Liver (tissue), 3 donors: ENCODE results near the gene DPF3.

Source experiments
- EGR1 ChIP-seq, 2 donors: IDR thresholded peaks; 2 replicates each; pipeline ENCODE4 v1.6.1; 2016 to 2018; ENCODE audit warnings: antibody characterized with exemption in 2 of 2, low read depth in 2 of 2
- GABPA ChIP-seq, 2 donors: IDR thresholded peaks in 1 of 2; conservative IDR thresholded peaks in 1 of 2; 2 replicates each; pipeline ENCODE4 v1.6.1; 2016; ENCODE audit warnings: antibody characterized with exemption in 2 of 2, mild to moderate bottlenecking in 1 of 2, moderate library complexity in 1 of 2
- MAX ChIP-seq: IDR thresholded peaks from 2 replicates; pipeline ENCODE4 v1.6.1; 2016; ENCODE audit warnings: antibody characterized with exemption
- RAD21 ChIP-seq, 2 donors: IDR thresholded peaks; 2 replicates each; pipeline ENCODE4 v1.6.1; 2016; ENCODE audit warnings: antibody characterized with exemption in 2 of 2, mild to moderate bottlenecking in 2 of 2
- SP1 ChIP-seq: IDR thresholded peaks from 2 replicates; pipeline ENCODE4 v1.6.1; 2018; ENCODE audit warnings: antibody characterized with exemption, mild to moderate bottlenecking
- TAF1 ChIP-seq: conservative IDR thresholded peaks from 2 replicates; pipeline ENCODE4 v1.6.1; 2016; ENCODE audit warnings: antibody characterized with exemption, mild to moderate bottlenecking
- YY1 ChIP-seq: IDR thresholded peaks from 2 replicates; pipeline ENCODE4 v1.6.1; 2016; ENCODE audit warnings: antibody characterized with exemption, mild to moderate bottlenecking
- TF ChIP-seq, protein P1 (sequence below): fragments of 150-350 bp; IDR thresholded peaks from 2 replicates; pipeline ENCODE4 v1.5.1; 2017; ENCODE audit warnings: improper control_type of control experiment, low read depth, low read length; ENCODE audit not compliant: missing input control
- TF ChIP-seq, protein P2 (sequence below): IDR thresholded peaks from 2 replicates; pipeline ENCODE4 v1.6.1; 2016; ENCODE audit warnings: antibody characterized with exemption
- donor health status: healthy.
- donor health status: healthy.

DNA sequence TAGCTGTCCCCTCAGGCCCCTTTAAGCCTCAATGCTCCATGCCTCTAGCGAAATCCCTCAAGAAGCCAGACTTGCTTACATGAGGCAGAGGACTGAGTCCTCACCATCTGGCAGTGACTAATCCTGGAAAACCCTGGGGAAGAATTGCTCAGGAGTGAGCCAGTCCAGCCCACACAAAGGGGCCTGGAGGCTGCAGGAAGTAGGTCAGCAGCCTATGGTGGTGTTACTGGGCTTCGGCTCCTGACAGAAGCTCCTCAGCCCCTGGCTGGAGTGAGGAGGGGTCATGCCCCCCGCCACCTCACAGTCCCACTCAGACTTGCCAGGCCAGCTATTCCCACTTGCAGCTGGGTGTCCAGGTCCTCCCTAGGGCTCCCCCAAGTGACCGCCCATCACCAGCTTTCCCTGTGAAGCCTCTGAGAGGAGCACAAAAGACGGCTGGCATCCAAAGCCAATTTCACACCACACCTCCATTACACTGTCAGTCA, 250.5 kb downstream of the DPF3 start:
- TF ChIP-seq TAF1 (no peak), MAX (no peak), RAD21 (IDR thresholded peaks at IDR 0.05) (no peak), SP1 (no peak), GABPA (IDR thresholded peaks at IDR 0.05 in 1 of 2, conservative IDR thresholded peaks at IDR 0.05 in 1 of 2) (no peak), YY1 (no peak), EGR1 (IDR thresholded peaks at IDR 0.05; ENCODE audit: low read depth in 2 of 2) (no peak)
- TF ChIP-seq, protein P1, sequence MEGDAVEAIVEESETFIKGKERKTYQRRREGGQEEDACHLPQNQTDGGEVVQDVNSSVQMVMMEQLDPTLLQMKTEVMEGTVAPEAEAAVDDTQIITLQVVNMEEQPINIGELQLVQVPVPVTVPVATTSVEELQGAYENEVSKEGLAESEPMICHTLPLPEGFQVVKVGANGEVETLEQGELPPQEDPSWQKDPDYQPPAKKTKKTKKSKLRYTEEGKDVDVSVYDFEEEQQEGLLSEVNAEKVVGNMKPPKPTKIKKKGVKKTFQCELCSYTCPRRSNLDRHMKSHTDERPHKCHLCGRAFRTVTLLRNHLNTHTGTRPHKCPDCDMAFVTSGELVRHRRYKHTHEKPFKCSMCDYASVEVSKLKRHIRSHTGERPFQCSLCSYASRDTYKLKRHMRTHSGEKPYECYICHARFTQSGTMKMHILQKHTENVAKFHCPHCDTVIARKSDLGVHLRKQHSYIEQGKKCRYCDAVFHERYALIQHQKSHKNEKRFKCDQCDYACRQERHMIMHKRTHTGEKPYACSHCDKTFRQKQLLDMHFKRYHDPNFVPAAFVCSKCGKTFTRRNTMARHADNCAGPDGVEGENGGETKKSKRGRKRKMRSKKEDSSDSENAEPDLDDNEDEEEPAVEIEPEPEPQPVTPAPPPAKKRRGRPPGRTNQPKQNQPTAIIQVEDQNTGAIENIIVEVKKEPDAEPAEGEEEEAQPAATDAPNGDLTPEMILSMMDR, result no peak
- TF ChIP-seq, protein P2, sequence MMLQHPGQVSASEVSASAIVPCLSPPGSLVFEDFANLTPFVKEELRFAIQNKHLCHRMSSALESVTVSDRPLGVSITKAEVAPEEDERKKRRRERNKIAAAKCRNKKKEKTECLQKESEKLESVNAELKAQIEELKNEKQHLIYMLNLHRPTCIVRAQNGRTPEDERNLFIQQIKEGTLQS, result no peak
